Bronchial epithelial cell (primary cell): ENCODE results near the gene VWA5B1. TPM values are rescaled to one million over a fixed set of nuclear protein-coding genes. Genes with fewer than 3 reads are reported as not detected.

Experiments
- DNase-seq: peaks from one replicate; pipeline ENCODE4 v3.0.0-alpha.2; 2010; ENCODE audit warnings: low read depth
- FAIRE-seq: peaks from 2 replicates; lab custom pipeline; 2011; peaks lifted over from hg19 to GRCh38; lab: Jason Lieb, UNC
- H3K27me3 ChIP-seq: 2 replicates; pipeline ENCODE4 v1.5.1; 2011; ENCODE audit warnings: low read length; ENCODE audit not compliant: control insufficient read depth, insufficient read depth
- H3K36me3 ChIP-seq: 2 replicates; pipeline ENCODE4 v1.5.1; 2011; ENCODE audit warnings: low read length; ENCODE audit not compliant: control insufficient read depth, insufficient read depth
- H3K4me3 ChIP-seq: 2 replicates; pipeline ENCODE4 v1.5.1; 2011; ENCODE audit warnings: mild to moderate bottlenecking, low read depth, low read length, control low read depth
- total RNA-seq: library from RNA; depleted of rRNA; stranded (reverse); fragments of >200 nt; gene quantifications from 2 replicates; pipeline ENCODE4 v1.2.1, GENCODE V29; 2014
- TF ChIP-seq, protein P1 (sequence below): IDR thresholded peaks from 2 replicates; pipeline ENCODE4 v1.5.1; 2011; ENCODE audit warnings: mild to moderate bottlenecking, moderate library complexity, low read length, control low read depth, inconsistent platforms; ENCODE audit not compliant: insufficient read depth, severe bottlenecking

The VWA5B1 gene
- total RNA-seq, 1 donor from 2014 or later = not detected

DNA sequence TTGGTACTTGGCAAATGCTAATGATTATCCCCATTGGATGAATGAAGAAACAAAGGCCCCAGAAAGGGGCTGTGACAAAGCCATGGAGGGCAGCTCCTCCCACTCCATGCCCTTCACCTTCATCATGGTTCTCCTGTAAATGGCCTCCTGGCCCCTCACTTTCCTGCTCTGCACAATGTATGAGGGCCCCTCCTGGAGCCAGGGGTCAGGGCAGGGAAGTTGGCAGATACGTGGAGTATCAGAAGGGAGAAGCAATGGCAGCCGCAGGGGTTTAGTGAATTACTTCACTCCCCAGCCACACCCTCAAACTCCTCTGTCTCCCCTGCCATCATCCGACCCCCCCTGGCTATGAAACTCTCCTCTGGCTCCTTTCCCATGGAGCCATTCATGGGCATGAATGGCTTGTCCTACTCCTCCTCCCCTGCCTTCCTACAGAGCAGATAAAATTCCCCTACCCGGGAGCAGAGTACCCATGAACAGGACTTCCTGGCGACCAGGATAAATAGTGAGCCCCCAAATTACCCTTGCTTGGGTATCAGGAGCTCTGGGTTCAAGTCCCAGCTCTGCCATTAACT is 109.0 kb downstream of the VWA5B1 start:
- no peaks in the 10 kb centered on the region for H3K36me3 ChIP-seq
- TF ChIP-seq, protein P1, sequence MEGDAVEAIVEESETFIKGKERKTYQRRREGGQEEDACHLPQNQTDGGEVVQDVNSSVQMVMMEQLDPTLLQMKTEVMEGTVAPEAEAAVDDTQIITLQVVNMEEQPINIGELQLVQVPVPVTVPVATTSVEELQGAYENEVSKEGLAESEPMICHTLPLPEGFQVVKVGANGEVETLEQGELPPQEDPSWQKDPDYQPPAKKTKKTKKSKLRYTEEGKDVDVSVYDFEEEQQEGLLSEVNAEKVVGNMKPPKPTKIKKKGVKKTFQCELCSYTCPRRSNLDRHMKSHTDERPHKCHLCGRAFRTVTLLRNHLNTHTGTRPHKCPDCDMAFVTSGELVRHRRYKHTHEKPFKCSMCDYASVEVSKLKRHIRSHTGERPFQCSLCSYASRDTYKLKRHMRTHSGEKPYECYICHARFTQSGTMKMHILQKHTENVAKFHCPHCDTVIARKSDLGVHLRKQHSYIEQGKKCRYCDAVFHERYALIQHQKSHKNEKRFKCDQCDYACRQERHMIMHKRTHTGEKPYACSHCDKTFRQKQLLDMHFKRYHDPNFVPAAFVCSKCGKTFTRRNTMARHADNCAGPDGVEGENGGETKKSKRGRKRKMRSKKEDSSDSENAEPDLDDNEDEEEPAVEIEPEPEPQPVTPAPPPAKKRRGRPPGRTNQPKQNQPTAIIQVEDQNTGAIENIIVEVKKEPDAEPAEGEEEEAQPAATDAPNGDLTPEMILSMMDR = no peak
- no peak for DNase-seq
- FAIRE-seq = no peak
- peaks cover 9% of the 10 kb centered on the region for H3K27me3 ChIP-seq
- no peak overlapping the region for H3K4me3 ChIP-seq

DNA sequence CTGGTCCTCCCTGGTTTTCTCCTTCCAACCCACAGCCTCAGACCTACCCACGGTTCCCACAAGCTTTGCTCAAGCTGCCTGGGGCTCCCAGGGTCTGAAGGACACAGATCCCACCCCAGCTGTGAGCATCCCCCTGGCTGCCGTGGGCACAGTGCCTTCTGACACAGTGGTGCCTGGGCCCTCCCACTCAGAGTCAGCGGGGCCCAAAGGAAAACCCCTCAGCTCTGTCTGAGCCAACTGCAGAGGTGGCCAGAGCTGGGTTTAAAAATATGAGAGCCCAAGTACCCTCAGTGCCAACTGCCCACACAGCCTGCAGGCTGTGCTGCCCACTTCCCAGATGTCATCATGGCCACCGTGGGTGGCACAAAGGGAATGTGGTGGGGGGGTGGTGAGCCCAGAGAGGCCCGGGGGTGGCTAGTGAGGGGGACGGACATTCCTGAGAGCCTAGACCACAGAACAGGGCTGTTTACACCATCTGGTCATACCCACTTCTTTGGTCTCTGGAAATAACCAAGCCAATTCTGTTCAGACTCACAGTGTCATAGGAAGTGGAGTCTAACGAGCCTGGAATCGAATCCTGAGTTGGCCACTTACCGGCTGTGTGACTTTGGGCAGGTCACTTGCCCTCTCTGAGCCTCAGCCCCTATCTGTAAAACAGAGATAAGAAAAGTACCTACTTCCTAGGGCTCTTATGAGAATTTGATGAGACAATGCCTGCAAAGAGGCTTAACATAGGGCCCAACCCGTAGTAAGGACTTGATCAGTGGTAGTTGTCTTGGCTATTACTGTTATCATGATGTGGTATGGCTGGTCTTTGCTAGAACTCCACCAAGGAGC is 109.9 kb downstream of the VWA5B1 start:
- peaks cover 15% of the 10 kb centered on the region for H3K27me3 ChIP-seq
- no peaks in the 10 kb centered on the region for H3K36me3 ChIP-seq
- H3K4me3 ChIP-seq = no peak overlapping the region
- no peak for FAIRE-seq
- no peak for DNase-seq
- TF ChIP-seq, protein P1 = no peak

DNA sequence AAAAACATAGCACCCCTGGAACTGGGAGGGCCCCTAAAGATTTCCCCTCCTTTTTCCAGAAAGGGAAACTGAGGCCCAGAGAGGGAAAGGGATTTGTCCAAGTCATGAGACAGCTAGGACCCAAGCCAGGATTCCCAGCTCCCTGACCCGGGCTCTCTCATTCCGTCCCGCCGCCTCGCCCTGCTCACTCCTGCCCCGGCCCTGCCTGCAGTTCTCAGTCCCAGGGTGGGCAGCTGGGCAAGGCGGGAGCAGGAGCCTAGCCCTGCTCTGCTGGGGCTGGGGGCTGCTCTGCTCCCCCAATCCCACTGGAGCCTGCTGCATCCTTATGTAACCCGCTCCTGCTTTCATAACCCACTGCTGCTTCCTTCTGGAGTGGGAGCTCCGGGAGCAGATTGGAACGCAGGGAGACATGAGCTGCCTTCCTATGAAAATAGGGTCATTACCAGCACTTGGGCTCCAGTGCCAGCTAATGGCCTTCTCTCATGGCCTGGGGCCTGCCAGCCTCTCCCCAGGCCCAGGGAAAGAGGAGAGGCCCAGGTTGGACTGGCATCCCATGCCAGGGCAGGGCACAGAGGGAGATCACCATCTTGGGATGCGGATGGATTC is 110.8 kb downstream of the VWA5B1 start:
- TF ChIP-seq, protein P1 = no peak
- FAIRE-seq = no peak
- no peak for DNase-seq
- Histone ChIP-seq H3K27me3 (peaks cover 18% of the 10 kb centered on the region), H3K4me3 (no peak overlapping the region), H3K36me3 (no peaks in the 10 kb centered on the region)

DNA sequence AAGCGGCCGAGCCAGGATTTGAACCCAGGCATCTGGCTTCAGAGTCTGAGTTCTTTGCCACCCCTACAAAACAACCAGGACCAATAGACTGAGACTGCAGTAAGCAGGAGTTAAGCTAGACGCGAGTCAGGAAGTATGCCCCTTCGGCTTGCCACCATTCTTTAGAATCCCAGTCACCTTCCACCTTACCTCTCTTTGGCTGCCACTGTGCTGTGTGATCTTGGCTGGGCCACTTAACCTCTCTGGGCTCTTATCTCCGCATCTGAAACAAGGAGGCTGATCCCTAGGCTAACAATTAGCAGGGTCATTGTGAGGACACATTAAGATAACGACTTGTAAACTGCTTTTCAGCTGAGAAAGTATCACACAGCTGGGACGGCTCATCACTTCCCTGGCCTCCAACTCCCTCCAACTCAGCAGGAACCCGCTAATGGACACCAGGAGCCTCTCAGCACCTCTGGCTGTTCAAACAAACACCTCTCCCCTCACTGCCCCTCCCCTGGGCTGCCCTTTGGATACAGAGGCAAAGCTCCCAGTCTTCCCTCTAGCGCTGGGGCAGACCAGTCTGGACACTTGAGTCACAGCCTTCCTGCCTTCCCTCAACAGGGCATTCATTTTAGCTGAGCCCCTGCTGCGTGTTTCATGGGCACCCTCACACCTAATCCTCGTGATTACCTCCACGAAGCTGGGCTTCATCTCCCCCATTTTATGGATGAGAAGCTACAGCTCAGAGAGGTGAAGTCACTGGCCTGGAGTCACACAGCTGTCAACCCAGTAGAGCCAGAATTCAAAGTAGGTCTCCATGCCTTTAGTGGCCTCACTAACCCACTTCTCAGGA is 112.1 kb downstream of the VWA5B1 start:
- no peak for FAIRE-seq
- Histone ChIP-seq H3K4me3 (no peak overlapping the region), H3K27me3 (peaks cover 18% of the 10 kb centered on the region), H3K36me3 (no peaks in the 10 kb centered on the region)
- TF ChIP-seq, protein P1 = no peak
- DNase-seq = no peak

DNA sequence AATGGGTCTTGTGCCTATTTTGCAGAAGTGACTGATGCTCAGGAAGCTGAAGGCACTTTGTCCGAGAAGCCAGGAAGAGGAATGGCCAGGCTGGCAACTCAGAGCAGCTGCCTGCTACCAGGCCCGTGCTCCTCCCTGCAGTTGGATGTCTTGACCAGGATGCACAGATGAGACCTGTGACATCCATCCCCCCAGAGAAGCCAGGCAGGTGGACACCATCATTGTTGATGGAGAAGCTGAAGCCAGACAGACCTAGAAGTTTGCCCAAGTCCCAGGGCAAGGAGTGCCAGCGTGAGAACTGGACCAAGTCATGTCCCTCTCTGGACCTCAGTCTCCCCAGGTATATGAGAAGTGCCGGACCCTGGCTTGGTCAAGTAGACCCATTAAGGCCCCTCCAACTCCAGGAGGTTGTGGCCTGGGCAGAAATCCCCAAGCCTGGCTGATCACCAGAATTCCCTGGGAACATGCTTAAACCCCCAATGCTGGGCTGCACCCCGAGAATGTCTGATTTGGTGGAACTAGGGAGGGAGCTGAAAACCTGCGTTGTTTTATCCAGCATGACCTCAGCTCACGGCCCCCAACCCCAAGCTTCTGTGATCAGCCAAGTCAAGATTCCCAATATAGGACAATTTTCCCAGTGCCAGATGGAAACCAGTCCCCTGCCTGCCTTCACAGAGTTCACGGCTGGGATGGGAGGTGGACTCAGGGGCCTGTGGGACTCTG is 112.9 kb downstream of the VWA5B1 start:
- TF ChIP-seq, protein P1 = no peak
- no peak overlapping the region for H3K4me3 ChIP-seq
- H3K36me3 ChIP-seq = no peaks in the 10 kb centered on the region
- DNase-seq = no peak
- no peak for FAIRE-seq
- peaks cover 16% of the 10 kb centered on the region for H3K27me3 ChIP-seq
